Astrocyte of the hippocampus (primary cell): Measurements from ENCODE around the gene DDX5.

Experiments used
- DNase-seq: peaks from one replicate; pipeline ENCODE4 v3.0.0; 2011; ENCODE audit warnings: low read depth, low spot score

DDX5 gene

GRCh38 chr17:64506201-64506575 is at the start of gene DDX5:
Gene DDX5 (minus strand): TSS chr17:64506289. CDS start chr17:64506119, 170 bp downstream.
- no peak for DNase-seq

- DNase-seq: no peak
Observed at GRCh38 chr17:64555281-64555680, 49.2 kb upstream of the DDX5 start.

- no peak for DNase-seq
Observed at GRCh38 chr17:64554028-64554637, 48.0 kb upstream of the DDX5 start.

- DNase-seq: no peak
Observed at GRCh38 chr17:64551461-64551860, 45.4 kb upstream of the DDX5 start.

GRCh38 chr17:64547319-64547718 is 41.2 kb upstream of the DDX5 start:
- DNase-seq: no peak

GRCh38 chr17:64546716-64547115 is 40.6 kb upstream of the DDX5 start:
- no peak for DNase-seq

GRCh38 chr17:64544742-64545141 is 38.7 kb upstream of the DDX5 start:
- no peak for DNase-seq

GRCh38 chr17:64540118-64540776 is 34.2 kb upstream of the DDX5 start:
- no peak for DNase-seq

GRCh38 chr17:64538508-64539130 is 32.5 kb upstream of the DDX5 start:
- no peak for DNase-seq

- DNase-seq: no peak
Observed at GRCh38 chr17:64537488-64537887, 31.4 kb upstream of the DDX5 start.

- no peak for DNase-seq
Observed at GRCh38 chr17:64536913-64537312, 30.8 kb upstream of the DDX5 start.

- DNase-seq: no peak
Observed at GRCh38 chr17:64535357-64535756, 29.3 kb upstream of the DDX5 start.

- no peak for DNase-seq
Observed at GRCh38 chr17:64534187-64534586, 28.1 kb upstream of the DDX5 start.

- DNase-seq: no peak
Observed at GRCh38 chr17:64533784-64534183, 27.7 kb upstream of the DDX5 start.

- peak; percentile 25 for DNase-seq
Observed at GRCh38 chr17:64532409-64532808, 26.3 kb upstream of the DDX5 start.

GRCh38 chr17:64531955-64532371 is 25.9 kb upstream of the DDX5 start:
- DNase-seq: peak; percentile 92

GRCh38 chr17:64529221-64529620 is 23.1 kb upstream of the DDX5 start:
- no peak for DNase-seq

GRCh38 chr17:64527914-64528313 is 21.8 kb upstream of the DDX5 start:
- DNase-seq: no peak

- no peak for DNase-seq
Observed at GRCh38 chr17:64520359-64520758, 14.3 kb upstream of the DDX5 start.

- DNase-seq: no peak
Observed at GRCh38 chr17:64519601-64520000, 13.5 kb upstream of the DDX5 start.

- no peak for DNase-seq
Observed at GRCh38 chr17:64515829-64516228, 9.7 kb upstream of the DDX5 start.

- no peak for DNase-seq
Observed at GRCh38 chr17:64515419-64515818, 9.3 kb upstream of the DDX5 start.

- no peak for DNase-seq
Observed at GRCh38 chr17:64509179-64509578, 3.1 kb upstream of the DDX5 start.
